Erythroblast (primary cell): Measurements from ENCODE around the gene EXOC1L.

ENCODE experiments used
- DNase-seq, 2 experiments: peaks; one replicate each; lab custom pipeline; 2025; lab: John Stamatoyannopoulos, UW
- GATA1 ChIP-seq: IDR thresholded peaks from 2 replicates; pipeline ENCODE4 v1.6.1; 2011; ENCODE audit warnings: low read depth, mild to moderate bottlenecking, control low read depth, low read length, moderate library complexity
- POLR2A ChIP-seq: IDR thresholded peaks from 2 replicates; pipeline ENCODE4 v1.6.1; 2011; ENCODE audit warnings: mild to moderate bottlenecking, low read length

EXOC1L gene

DNA sequence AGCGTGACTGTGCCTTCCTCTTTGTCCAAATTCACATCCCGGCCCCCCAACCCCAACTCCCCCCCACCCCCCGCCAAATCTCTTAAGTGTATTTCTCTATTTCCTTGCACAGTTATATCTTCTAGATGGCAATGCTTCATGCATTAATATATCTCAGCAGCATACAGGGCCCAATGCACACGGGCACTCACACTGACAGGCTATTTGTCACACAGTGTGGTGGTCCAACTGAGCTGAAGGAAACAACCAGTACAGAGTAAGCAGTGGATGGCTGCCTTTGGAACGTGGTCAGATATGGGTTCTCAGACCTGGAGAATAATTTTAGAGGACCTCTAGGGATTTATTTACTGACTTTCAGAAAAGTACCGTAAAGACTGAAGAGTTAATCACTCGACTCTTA, 34.5 kb downstream of the EXOC1L start:
- TF ChIP-seq POLR2A: no peak
- TF ChIP-seq GATA1: no peak
- peak; percentile 38 to 49 for DNase-seq

DNA sequence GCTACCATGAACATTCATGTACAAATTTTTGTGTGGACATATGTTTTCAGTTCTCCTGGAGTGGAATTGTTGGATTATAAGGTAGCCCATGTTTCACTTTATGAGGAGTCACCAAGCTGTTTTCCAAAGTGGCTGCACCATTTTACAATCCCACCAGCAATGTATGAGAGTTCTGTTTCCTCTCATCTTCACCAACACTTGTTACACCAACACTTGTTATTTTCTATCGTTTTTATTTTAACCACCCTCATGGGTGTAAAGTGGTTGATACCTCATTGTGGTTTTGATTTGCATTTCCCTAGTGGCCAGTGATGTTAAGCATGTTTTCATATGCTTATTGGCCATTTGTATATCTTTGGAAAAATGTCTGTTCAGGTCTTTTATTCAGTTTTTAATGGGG, 38.0 kb downstream of the EXOC1L start:
- TF ChIP-seq POLR2A (no peak), GATA1 (no peak)
- no peak for DNase-seq

- no peak for TF ChIP-seq POLR2A
Measured at GRCh38 chr4:55859711-55860110, 40.1 kb downstream of the EXOC1L start.

GRCh38 chr4:55864577-55865223, 45.1 kb downstream of the EXOC1L start:
- no peak for DNase-seq
- TF ChIP-seq POLR2A (no peak), GATA1 (no peak)

More at GRCh38 chr4:55859711-55860110, 40.1 kb downstream of the EXOC1L start:
- DNase-seq: no peak

DNA sequence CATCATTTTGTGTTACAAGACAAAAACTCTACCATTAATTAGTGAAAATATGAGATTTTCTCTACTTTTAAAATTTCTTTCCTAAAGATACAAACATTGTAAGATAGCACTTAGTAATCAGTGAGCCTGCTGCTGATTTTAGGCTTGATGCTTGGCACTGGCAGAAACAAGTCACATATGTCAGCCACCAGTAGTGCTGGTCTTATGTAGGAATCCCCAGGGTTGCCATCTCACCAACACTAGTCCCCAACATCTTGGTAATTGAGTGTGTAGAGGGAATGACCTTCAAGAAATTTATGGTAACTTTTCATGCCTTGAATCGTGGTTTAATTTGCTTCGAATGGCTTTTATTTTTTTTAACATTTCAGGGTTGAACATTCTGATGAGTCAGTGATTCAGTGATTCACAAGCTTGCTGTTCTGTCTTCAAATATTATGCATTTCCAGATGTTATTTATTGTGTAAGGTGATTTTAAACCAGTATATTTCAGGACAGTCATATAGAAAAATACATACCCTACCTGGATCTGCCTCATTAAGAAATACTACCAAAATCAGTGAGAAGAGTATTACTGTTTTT, 45.7 kb downstream of the EXOC1L start:
- no peak for DNase-seq
- TF ChIP-seq GATA1: no peak
- no peak for TF ChIP-seq POLR2A

DNA sequence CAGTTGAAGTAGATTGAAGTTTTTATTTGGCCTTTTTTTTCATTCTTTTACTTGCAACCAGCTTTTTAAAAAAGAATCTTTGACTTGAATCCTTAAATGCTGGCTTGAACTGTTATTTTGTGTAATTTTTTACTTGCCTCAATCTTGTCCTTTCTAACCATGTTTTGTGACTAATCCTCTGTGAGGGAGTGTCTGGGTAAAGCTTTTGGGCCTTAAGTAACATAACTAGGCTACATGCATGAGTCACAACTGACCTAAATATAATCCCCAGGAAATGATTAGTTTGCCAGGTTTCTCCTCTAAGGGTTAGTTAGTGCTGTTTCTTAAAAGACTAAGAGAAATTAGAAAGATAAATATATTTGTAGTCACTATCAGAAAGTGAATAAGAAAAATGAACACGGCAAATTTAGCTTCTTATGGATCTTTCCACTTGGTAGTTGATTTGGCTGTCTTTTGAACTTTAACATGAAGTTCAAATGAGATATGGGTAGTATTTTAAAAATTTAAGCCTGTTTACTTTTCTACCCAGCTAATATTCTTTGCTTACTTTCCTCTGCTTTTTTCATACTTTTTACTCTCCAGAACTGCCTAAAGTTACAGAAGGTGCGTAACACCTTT, 46.8 kb downstream of the EXOC1L start:
- peak; percentile 8 to 50 for DNase-seq
- TF ChIP-seq POLR2A (no peak), GATA1 (no peak)

GRCh38 chr4:55866973-55867574, 47.5 kb downstream of the EXOC1L start:
- peak; percentile 73 to 75 for DNase-seq
- no peak for TF ChIP-seq POLR2A
- TF ChIP-seq GATA1: no peak

DNA sequence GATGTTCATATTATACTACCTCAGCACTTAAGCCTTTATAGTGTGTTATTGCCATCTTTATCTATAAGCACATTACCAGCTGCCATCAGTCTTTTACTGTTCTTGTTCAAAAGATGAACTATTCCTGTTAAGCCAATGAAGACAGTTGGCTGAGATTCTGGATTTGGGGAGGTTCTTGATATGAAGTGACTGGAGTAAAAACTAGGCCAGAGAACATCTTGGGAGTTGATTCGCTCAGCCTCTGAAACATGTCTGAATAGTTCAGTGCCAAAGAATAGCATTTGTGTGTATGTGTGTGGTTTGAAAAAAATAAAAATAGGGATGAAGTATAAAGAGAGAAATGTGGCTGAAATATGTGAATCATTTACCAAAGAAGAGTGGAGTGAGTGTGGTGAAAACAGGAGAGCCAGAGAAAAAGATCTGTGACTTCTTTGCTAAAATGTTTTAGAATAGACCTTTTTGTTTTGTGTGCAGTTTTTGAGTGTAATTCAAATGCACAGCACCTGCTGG, 49.0 kb downstream of the EXOC1L start:
- TF ChIP-seq POLR2A (no peak), GATA1 (no peak)
- DNase-seq: no peak

DNA sequence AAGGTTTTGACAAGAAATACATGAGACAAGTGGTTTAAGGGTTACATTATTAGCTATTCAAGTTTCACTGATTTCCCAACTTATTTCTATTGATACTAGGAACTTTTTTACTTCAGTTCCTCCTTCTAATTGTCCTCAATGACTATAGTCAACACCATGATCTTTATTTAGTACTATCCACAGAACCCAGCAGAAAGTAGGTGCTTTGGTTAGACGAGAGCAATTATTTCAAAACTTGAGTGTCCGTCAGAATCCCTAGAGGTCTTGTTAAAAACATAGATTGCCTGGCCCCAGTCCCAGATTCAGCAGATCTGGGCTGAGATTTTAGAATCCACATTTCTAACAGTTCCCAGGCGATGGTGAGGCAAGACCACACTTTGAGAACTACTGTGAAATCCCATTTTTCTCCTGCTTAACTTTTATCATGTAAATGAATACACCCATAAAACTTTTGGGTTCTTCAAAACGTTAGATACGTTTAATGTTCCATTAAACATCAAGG, 51.8 kb downstream of the EXOC1L start:
- DNase-seq: no peak
- TF ChIP-seq GATA1: no peak
- TF ChIP-seq POLR2A: no peak

DNA sequence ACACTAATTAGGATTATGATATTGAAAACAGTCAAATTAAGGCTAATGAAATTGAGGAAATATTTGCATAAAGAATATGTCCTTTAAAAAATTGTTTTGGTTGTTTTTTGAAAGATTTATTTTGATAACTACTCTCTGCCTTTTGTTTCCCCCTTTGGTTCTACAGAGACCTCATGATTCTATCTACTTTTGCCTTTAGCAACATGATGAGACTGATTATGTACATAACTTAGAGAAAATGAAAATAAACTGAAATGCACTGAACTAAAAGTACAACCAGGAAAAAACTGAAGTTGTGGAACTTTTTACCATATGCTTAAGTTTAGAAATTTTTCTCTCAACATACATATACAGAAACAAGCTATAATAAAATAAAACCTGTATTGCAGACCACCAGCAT, 55.2 kb downstream of the EXOC1L start:
- no peak for DNase-seq
- TF ChIP-seq POLR2A (no peak), GATA1 (no peak)

DNA sequence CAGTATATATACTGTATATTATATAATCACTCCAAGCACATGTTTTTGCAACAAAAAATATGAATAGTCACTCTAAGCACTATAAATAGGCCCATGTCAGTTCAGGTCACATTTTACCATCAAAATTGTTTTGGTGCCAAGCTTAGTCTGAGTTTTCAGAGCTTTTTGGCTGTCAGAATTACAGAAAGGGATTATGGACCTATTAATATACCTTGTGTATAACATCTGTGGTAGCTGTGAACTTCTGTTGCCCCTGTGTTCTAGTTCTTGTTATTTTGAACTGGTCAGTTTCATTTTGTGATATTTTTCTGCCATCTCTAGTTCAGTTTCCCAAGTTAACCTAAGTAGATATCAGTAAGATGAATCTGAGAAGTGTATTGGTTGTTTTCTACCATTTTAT, 56.8 kb downstream of the EXOC1L start:
- TF ChIP-seq POLR2A: no peak
- no peak for TF ChIP-seq GATA1
- DNase-seq: no peak

GRCh38 chr4:55879224-55879623, 59.6 kb downstream of the EXOC1L start:
- no peak for DNase-seq
- TF ChIP-seq GATA1: no peak
- no peak for TF ChIP-seq POLR2A

- TF ChIP-seq POLR2A (no peak), GATA1 (no peak)
- no peak for DNase-seq
Measured at GRCh38 chr4:55880652-55881280, 61.2 kb downstream of the EXOC1L start.
